GM23338 (cell line): ENCODE data around the gene PIK3CG. TPM values are rescaled to one million over a fixed set of nuclear protein-coding genes. Genes with fewer than 3 reads are reported as not detected.

ENCODE experiments used
- ATAC-seq: fragments of 200-7000 bp; cut with Tn5 transposase; 3 replicates; pipeline ENCODE4 v1.9.1; 2020
- DNase-seq: peaks from one replicate; pipeline ENCODE4 v3.0.0-alpha.2; 2015; ENCODE audit warnings: low spot score
- H2AFZ ChIP-seq: fragments of 200-600 bp; sonication (generic); 2 replicates; pipeline ENCODE4 v1.8.0; 2016; ENCODE audit warnings: antibody characterized with exemption, mild to moderate bottlenecking, moderate library complexity
- H3F3A ChIP-seq: fragments of 200-600 bp; sonication (generic); replicated peaks from 2 replicates; pipeline ENCODE4 v1.8.0; 2017; ENCODE audit warnings: antibody characterized with exemption, mixed run types, low read depth
- H3K27ac ChIP-seq: fragments of 200-600 bp; sonication (generic); 2 replicates; pipeline ENCODE4 v1.6.1; 2016; ENCODE audit warnings: low read depth
- H3K27me3 ChIP-seq: fragments of 200-600 bp; sonication (generic); 2 replicates; pipeline ENCODE4 v1.8.0; 2016; ENCODE audit warnings: mild to moderate bottlenecking, mixed run types, moderate library complexity; ENCODE audit not compliant: insufficient read depth
- H3K36me3 ChIP-seq: fragments of 200-600 bp; sonication (generic); 2 replicates; pipeline ENCODE4 v1.8.0; 2016; ENCODE audit warnings: mild to moderate bottlenecking; ENCODE audit not compliant: insufficient read depth
- H3K4me1 ChIP-seq: fragments of 200-600 bp; sonication (generic); 2 replicates; pipeline ENCODE4 v1.8.0; 2016; ENCODE audit warnings: mild to moderate bottlenecking, moderate library complexity; ENCODE audit not compliant: insufficient read depth
- H3K4me2 ChIP-seq: fragments of 200-600 bp; sonication (generic); 2 replicates; pipeline ENCODE4 v1.7.1; 2017; ENCODE audit warnings: mixed run types
- H3K4me3 ChIP-seq: fragments of 200-600 bp; sonication (generic); 2 replicates; pipeline ENCODE4 v1.6.1; 2016; ENCODE audit warnings: mixed run types
- H3K79me2 ChIP-seq: fragments of 200-600 bp; sonication (generic); replicated peaks from 2 replicates; pipeline ENCODE4 v1.8.0; 2017; ENCODE audit warnings: mild to moderate bottlenecking; ENCODE audit not compliant: insufficient read depth
- H3K9me2 ChIP-seq: fragments of 200-600 bp; sonication (generic); 2 replicates; pipeline ENCODE4 v1.8.0; 2017; ENCODE audit not compliant: insufficient read depth
- H4K20me1 ChIP-seq: fragments of 200-600 bp; sonication (generic); replicated peaks from 2 replicates; pipeline ENCODE4 v1.8.0; 2017; ENCODE audit warnings: mild to moderate bottlenecking; ENCODE audit not compliant: insufficient read depth
- H3K27ac Mint-ChIP-seq: 2 replicates; pipeline ENCODE4 v1.8.0; 2020; ENCODE audit warnings: inconsistent platforms, mild to moderate bottlenecking, moderate library complexity, mixed read lengths
- H3K27me3 Mint-ChIP-seq: 3 replicates; pipeline ENCODE4 v1.8.0; 2022; ENCODE audit warnings: low read depth, mild to moderate bottlenecking, moderate library complexity, mixed read lengths, inconsistent platforms; ENCODE audit not compliant: insufficient read depth, poor library complexity
- H3K36me3 Mint-ChIP-seq: 3 replicates; pipeline ENCODE4 v1.8.0; 2021; ENCODE audit warnings: low read depth, mild to moderate bottlenecking, inconsistent platforms, moderate library complexity, mixed read lengths
- H3K4me1 Mint-ChIP-seq: 3 replicates; pipeline ENCODE4 v1.8.0; 2020; ENCODE audit warnings: mild to moderate bottlenecking, inconsistent platforms, mixed read lengths
- H3K4me3 Mint-ChIP-seq: 3 replicates; pipeline ENCODE4 v1.8.0; 2021; ENCODE audit warnings: moderate library complexity, mild to moderate bottlenecking, inconsistent platforms, mixed read lengths
- H3K9me3 Mint-ChIP-seq: 3 replicates; pipeline ENCODE4 v1.8.0; 2020; ENCODE audit warnings: moderate library complexity, mild to moderate bottlenecking, inconsistent platforms, mixed read lengths
- CREB1 ChIP-seq: fragments of 250-450 bp; sonication (Bioruptor Pico); IDR thresholded peaks from 2 replicates; pipeline ENCODE4 v1.5.0; 2020; ENCODE audit warnings: low read depth, mild to moderate bottlenecking, moderate library complexity
- ETS1 ChIP-seq: IDR thresholded peaks from 2 replicates; pipeline ENCODE4 v1.6.1; 2016; ENCODE audit warnings: antibody characterized with exemption
- POLR2AphosphoS5 ChIP-seq: IDR thresholded peaks from 2 replicates; pipeline ENCODE4 v1.6.1; 2016; ENCODE audit warnings: antibody characterized with exemption, low read depth
- REST ChIP-seq: IDR thresholded peaks from one replicate; pipeline ENCODE4 v1.6.1; 2018; ENCODE audit warnings: antibody characterized with exemption; ENCODE audit not compliant: unreplicated experiment
- STAT1 ChIP-seq: IDR thresholded peaks from one replicate; pipeline ENCODE4 v1.6.1; 2016; ENCODE audit warnings: antibody characterized with exemption; ENCODE audit not compliant: unreplicated experiment
- ZNF462 ChIP-seq: fragments of 250-450 bp; sonication (Bioruptor Pico); IDR thresholded peaks from 2 replicates; pipeline ENCODE4 v1.5.0; 2020; ENCODE audit warnings: mild to moderate bottlenecking, moderate library complexity
- polyA plus RNA-seq: library from polyadenylated mRNA; unstranded; fragments of >200 nt; fragmentation: Nextera tagmentation; extraction: Ambion mirVana; gene quantifications from 2 replicates; pipeline ENCODE4 v1.2.1, GENCODE V29; 2016
- total RNA-seq: library from RNA; depleted of rRNA; stranded (reverse); fragments of >200 nt; shearing (Covaris generic); gene quantifications from 2 replicates; pipeline ENCODE4 v1.2.3, GENCODE V29; 2014

Gene PIK3CG
- total and polyA plus RNA-seq, 2 experiments from 2014 or later: not detected

GRCh38 chr7:106869954-106870353, 4.9 kb downstream of the PIK3CG start:
- H3K4me1 ChIP-seq: no peaks in the 10 kb centered on the region
- no peak for DNase-seq
- H3K4me3 ChIP-seq: no peak overlapping the region
- TF ChIP-seq ZNF462 (CRISPR knock-in tag): no peak
- TF ChIP-seq POLR2AphosphoS5: no peak
- no peak for TF ChIP-seq ETS1
- TF ChIP-seq STAT1: no peak
- TF ChIP-seq CREB1: no peak
- TF ChIP-seq REST: no peak
- Mint-ChIP-seq H3K27me3 (peaks cover 3% of the 10 kb centered on the region), H3K27ac (no peak overlapping the region), H3K36me3 (no peaks in the 10 kb centered on the region), H3K4me3 (no peak overlapping the region), H3K4me1 (peaks cover 5% of the 10 kb centered on the region), H3K9me3 (peaks cover 4% of the 10 kb centered on the region; the same call in 1 of the 3 replicates)
- no peaks in the 10 kb centered on the region for H3K9me2 ChIP-seq
- no peaks in the 10 kb centered on the region for H3K27me3 ChIP-seq
- H4K20me1 ChIP-seq: no peaks in the 10 kb centered on the region
- H3F3A ChIP-seq: no peaks in the 10 kb centered on the region
- H2AFZ ChIP-seq: no peak overlapping the region
- no peaks in the 10 kb centered on the region for H3K36me3 ChIP-seq
- no peak for ATAC-seq
- H3K4me2 ChIP-seq: no peak overlapping the region
- H3K27ac ChIP-seq: no peak overlapping the region
- H3K79me2 ChIP-seq: no peaks in the 10 kb centered on the region
